ENCODE measurements around the gene ZNF440. TPM values are rescaled to one million over a fixed set of nuclear protein-coding genes. Genes with fewer than 3 reads are reported as not detected.

ZNF440 gene
- total RNA-seq, 5 donors from 2014 or later (not counting 1 experiment from before 2014, with no cell fraction given): 6.3 to 19.8 (median 17.7) TPM

Other genes with a start within 250 kb of the ZNF440 start
- 10 to 100 TPM; 16.2 to 29.8 (median 18.6) TPM for gene ACP5, start 236.6 kb upstream of the ZNF440 start, total RNA-seq
- gene ZNF627, start 216.8 kb upstream of the ZNF440 start, total RNA-seq: 10 to 100 TPM in 3 of 5 donors, 1 to 10 TPM in 2; 5.6 to 11.9 (median 10.6) TPM
- gene ZNF823, start 75.3 kb upstream of the ZNF440 start, total RNA-seq: 1 to 10 TPM; 2.3 to 6.4 (median 4.8) TPM
- gene ZNF441, start 47.3 kb upstream of the ZNF440 start, total RNA-seq: 10 to 100 TPM in 3 of 5 donors, 1 to 10 TPM in 2; 4.8 to 18.4 (median 16.0) TPM
- 1 to 10 TPM in 4 of 5 donors, under 1 TPM in 1; 0.77 to 3.5 (median 2.3) TPM for gene ZNF491, start 15.8 kb upstream of the ZNF440 start, total RNA-seq
- 10 to 100 TPM in 4 of 5 donors, 1 to 10 TPM in 1; 6.6 to 25.3 (median 16.5) TPM for gene ZNF439, start 34.5 kb downstream of the ZNF440 start, total RNA-seq
- 1 to 10 TPM; 2.2 to 9.6 (median 7.9) TPM for gene ZNF69, start 73.5 kb downstream of the ZNF440 start, total RNA-seq
- gene ZNF700, start 110.8 kb downstream of the ZNF440 start, total RNA-seq: 10 to 100 TPM; 17.2 to 19.7 (median 18.4) TPM
- 10 to 100 TPM in 2 of 5 donors, 1 to 10 TPM in 2, under 1 TPM in 1; 0.98 to 10.5 (median 8.0) TPM for gene ZNF763, start 150.8 kb downstream of the ZNF440 start, total RNA-seq
- gene ZNF433, start 221.4 kb downstream of the ZNF440 start, total RNA-seq: 1 to 10 TPM in 3 of 5 donors, under 1 TPM in 2; 0.41 to 1.9 (median 1.5) TPM
- under 1 TPM in 2 of 5 donors, not detected in 3; 0.29 to 0.33 TPM for gene ZNF878, start 238.7 kb downstream of the ZNF440 start, total RNA-seq

Measured in T-cell (primary cell).